Trophoblast cell (in vitro differentiated cells and primary cell): ENCODE measurements around the gene TESMIN.

Experiments
- DNase-seq, 2 donors: peaks; one replicate each; pipeline ENCODE4 v3.0.0-alpha.2; 2016
- H2AFZ ChIP-seq: 2 replicates; pipeline ENCODE4 v1.6.1; 2013; ENCODE audit warnings: low read length, moderate library complexity, mild to moderate bottlenecking; ENCODE audit not compliant: insufficient read depth, poor library complexity
- H2AK5ac ChIP-seq: 2 replicates; pipeline ENCODE4 v1.6.1; 2013; ENCODE audit warnings: mild to moderate bottlenecking, low read length
- H2BK120ac ChIP-seq: 2 replicates; pipeline ENCODE4 v1.6.1; 2013; ENCODE audit warnings: low read length, mild to moderate bottlenecking, moderate library complexity; ENCODE audit not compliant: insufficient read depth, poor library complexity
- H2BK12ac ChIP-seq: 2 replicates; pipeline ENCODE4 v1.6.1; 2013; ENCODE audit warnings: mild to moderate bottlenecking, low read length, moderate library complexity
- H2BK5ac ChIP-seq: 2 replicates; pipeline ENCODE4 v1.6.1; 2013; ENCODE audit warnings: low read length, low read depth, moderate library complexity, mild to moderate bottlenecking; ENCODE audit not compliant: poor library complexity
- H3K14ac ChIP-seq: 2 replicates; pipeline ENCODE4 v1.6.1; 2013; ENCODE audit warnings: mild to moderate bottlenecking, low read length
- H3K18ac ChIP-seq: 2 replicates; pipeline ENCODE4 v1.6.1; 2013; ENCODE audit warnings: mild to moderate bottlenecking, low read length
- H3K23ac ChIP-seq: 2 replicates; pipeline ENCODE4 v1.6.1; 2013; ENCODE audit warnings: low read length
- H3K27ac ChIP-seq: 2 replicates; pipeline ENCODE4 v1.5.1; 2013; ENCODE audit warnings: low read depth, mild to moderate bottlenecking, inconsistent platforms, low read length, moderate library complexity
- H3K27me3 ChIP-seq: 2 replicates; pipeline ENCODE4 v1.6.1; 2013; ENCODE audit warnings: inconsistent platforms, mild to moderate bottlenecking, low read length, moderate library complexity; ENCODE audit not compliant: insufficient read depth
- H3K36me3 ChIP-seq, 2 experiments: 1 replicate in 1 of 2; 2 replicates in 1 of 2; pipeline ENCODE4 v1.6.1; 2013; ENCODE audit warnings: low read length in 2 of 2, mild to moderate bottlenecking in 2 of 2, moderate library complexity in 1 of 2; ENCODE audit not compliant: insufficient read depth in 2 of 2, control insufficient read depth in 1 of 2
- H3K4ac ChIP-seq: 2 replicates; pipeline ENCODE4 v1.6.1; 2013; ENCODE audit warnings: low read depth, mild to moderate bottlenecking, low read length, moderate library complexity
- H3K4me1 ChIP-seq, 2 experiments: 1 replicate in 1 of 2; 2 replicates in 1 of 2; pipeline ENCODE4 v1.6.1; 2013; ENCODE audit warnings: low read length in 2 of 2, mild to moderate bottlenecking in 2 of 2, moderate library complexity in 1 of 2; ENCODE audit not compliant: insufficient read depth in 2 of 2, control insufficient read depth in 1 of 2
- H3K4me2 ChIP-seq: 2 replicates; pipeline ENCODE4 v1.6.1; 2013; ENCODE audit warnings: inconsistent platforms, mild to moderate bottlenecking, low read length, moderate library complexity
- H3K4me3 ChIP-seq: 2 replicates; pipeline ENCODE4 v1.5.1; 2013; ENCODE audit warnings: mild to moderate bottlenecking, low read depth, low read length, inconsistent platforms
- H3K79me1 ChIP-seq: one replicate; pipeline ENCODE4 v1.6.1; 2013; ENCODE audit warnings: low read length
- H3K79me2 ChIP-seq: 2 replicates; pipeline ENCODE4 v1.6.1; 2013; ENCODE audit warnings: low read length, mild to moderate bottlenecking; ENCODE audit not compliant: control insufficient read depth, insufficient read depth, poor library complexity
- H3K9ac ChIP-seq: 2 replicates; pipeline ENCODE4 v1.6.1; 2013; ENCODE audit warnings: mild to moderate bottlenecking, low read length
- H3K9me3 ChIP-seq: 2 replicates; pipeline ENCODE4 v1.6.1; 2013; ENCODE audit warnings: low read depth, mild to moderate bottlenecking, control low read depth, inconsistent platforms, low read length; ENCODE audit not compliant: insufficient read depth
- H4K12ac ChIP-seq: 2 replicates; pipeline ENCODE4 v1.6.1; 2013; ENCODE audit warnings: low read depth, mild to moderate bottlenecking, low read length, moderate library complexity
- H4K8ac ChIP-seq: 2 replicates; pipeline ENCODE4 v1.6.1; 2013; ENCODE audit warnings: low read depth, mild to moderate bottlenecking, low read length, moderate library complexity
- H4K91ac ChIP-seq: one replicate; pipeline ENCODE4 v1.6.1; 2013; ENCODE audit warnings: low read depth, mild to moderate bottlenecking, low read length, moderate library complexity
- WGBS: extraction: QIAGEN DNeasy Blood & Tissue Kit; methylation state at CpG from one replicate; pipeline ENCODE4 v1.1.7; 2013; ENCODE audit warnings: missing lambda C conversion rate; ENCODE audit not compliant: insufficient read length, insufficient coverage; ENCODE audit errors: extremely low coverage; 5-methylcytosine and 5-hydroxymethylcytosine counted together

The TESMIN gene

DNA sequence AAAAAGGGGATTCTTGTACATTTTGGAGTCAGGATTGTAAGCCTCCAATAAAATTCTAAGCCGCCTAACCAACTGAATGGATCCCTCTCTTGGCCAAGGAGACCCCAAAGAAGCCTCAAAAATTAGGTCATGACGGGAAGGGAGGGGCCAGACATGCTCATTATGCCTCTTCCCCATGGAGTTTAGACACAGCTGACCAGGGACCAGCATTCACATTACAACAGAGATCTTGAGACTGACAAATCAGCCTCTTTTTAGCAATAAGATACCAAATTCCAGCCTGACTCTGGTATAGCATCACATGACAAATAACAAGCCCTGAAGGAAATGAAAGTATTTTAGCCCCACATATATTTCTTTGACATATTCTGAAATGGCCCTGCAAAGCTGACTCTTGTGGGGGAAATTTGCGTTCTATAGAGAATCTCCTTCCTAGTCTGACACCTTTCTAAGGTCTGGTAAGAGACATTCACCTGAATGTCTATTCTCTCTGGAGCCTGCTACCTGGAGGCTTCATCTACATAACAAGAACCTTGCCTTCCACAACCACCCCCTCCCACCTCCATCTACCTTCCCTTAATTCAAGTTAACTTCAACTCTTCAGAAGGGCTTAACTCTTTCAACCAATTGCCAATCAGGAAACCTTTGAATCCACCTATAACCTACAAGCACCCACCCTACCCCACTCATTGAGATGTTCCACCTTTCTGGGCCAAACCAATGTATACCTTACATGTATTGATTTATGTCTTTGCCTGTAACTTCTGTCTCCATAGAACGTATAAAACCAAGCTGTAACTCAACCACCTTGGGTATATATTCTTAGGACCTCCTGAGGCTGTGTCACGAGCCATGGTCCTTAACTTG lies 56.7 kb downstream of the TESMIN start:
- no peak for DNase-seq
- WGBS, result no CpG with 5 or more reads among the region's 5 CpGs

DNA sequence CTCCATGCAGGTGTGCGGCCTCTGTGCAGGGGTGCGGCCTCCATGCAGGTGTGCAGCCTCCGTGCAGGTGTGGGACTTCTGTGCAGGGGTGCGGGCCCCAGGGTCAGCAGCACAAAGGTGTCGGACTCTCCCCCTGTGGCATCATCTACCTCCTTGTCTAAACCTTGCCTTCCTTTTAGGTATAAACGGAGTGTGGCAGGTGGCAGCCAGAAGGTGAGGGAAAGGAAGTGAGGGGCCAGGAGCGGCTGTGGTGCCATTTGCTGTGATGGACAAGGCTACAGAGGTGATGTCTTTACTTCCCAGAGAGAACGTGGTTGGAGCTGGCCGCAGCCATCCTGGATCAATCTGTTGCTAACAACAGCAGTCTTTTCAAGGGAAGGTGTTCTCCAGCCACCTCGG lies 57.8 kb downstream of the TESMIN start:
- Histone ChIP-seq H3K27me3 (no peaks in the 10 kb centered on the region), H3K27ac (no peak overlapping the region), H2AK5ac (no peak overlapping the region), H4K8ac (no peak overlapping the region), H3K9ac (no peak overlapping the region), H2BK120ac (no peak overlapping the region), H3K23ac (no peak overlapping the region), H3K4ac (no peak overlapping the region), H2BK12ac (no peak overlapping the region), H4K91ac (no peak overlapping the region), H3K14ac (no peak overlapping the region), H3K4me2 (no peak overlapping the region), H3K79me1 (no peaks in the 10 kb centered on the region), H3K4me3 (no peak overlapping the region), H4K12ac (no peak overlapping the region), H3K79me2 (no peaks in the 10 kb centered on the region), H3K4me1 (no peaks in the 10 kb centered on the region), H2BK5ac (no peak overlapping the region), H3K18ac (no peak overlapping the region), H3K36me3 (no peaks in the 10 kb centered on the region), H3K9me3 (no peaks in the 10 kb centered on the region), H2AFZ (no peak overlapping the region)
- DNase-seq, result no peak
- no CpG with 5 or more reads among the region's 10 CpGs for WGBS

More for the DNA sequence above, 56.7 kb downstream of the TESMIN start:
- H2BK120ac ChIP-seq, result no peak overlapping the region
- H2BK12ac ChIP-seq, result no peak overlapping the region
- H3K36me3 ChIP-seq, result no peaks in the 10 kb centered on the region
- no peak overlapping the region for H4K8ac ChIP-seq
- H3K4ac ChIP-seq, result no peak overlapping the region
- H4K91ac ChIP-seq, result no peak overlapping the region
- no peaks in the 10 kb centered on the region for H3K79me1 ChIP-seq
- no peak overlapping the region for H3K23ac ChIP-seq
- no peaks in the 10 kb centered on the region for H3K4me1 ChIP-seq
- no peak overlapping the region for H3K9ac ChIP-seq
- no peak overlapping the region for H3K18ac ChIP-seq
- no peak overlapping the region for H2AFZ ChIP-seq
- no peak overlapping the region for H2BK5ac ChIP-seq
- H3K14ac ChIP-seq, result no peak overlapping the region
- H3K4me2 ChIP-seq, result no peak overlapping the region
- no peak overlapping the region for H2AK5ac ChIP-seq
- no peak overlapping the region for H4K12ac ChIP-seq
- no peak overlapping the region for H3K27ac ChIP-seq
- H3K27me3 ChIP-seq, result no peaks in the 10 kb centered on the region
- H3K79me2 ChIP-seq, result no peaks in the 10 kb centered on the region
- no peak overlapping the region for H3K4me3 ChIP-seq
- H3K9me3 ChIP-seq, result no peaks in the 10 kb centered on the region

DNA sequence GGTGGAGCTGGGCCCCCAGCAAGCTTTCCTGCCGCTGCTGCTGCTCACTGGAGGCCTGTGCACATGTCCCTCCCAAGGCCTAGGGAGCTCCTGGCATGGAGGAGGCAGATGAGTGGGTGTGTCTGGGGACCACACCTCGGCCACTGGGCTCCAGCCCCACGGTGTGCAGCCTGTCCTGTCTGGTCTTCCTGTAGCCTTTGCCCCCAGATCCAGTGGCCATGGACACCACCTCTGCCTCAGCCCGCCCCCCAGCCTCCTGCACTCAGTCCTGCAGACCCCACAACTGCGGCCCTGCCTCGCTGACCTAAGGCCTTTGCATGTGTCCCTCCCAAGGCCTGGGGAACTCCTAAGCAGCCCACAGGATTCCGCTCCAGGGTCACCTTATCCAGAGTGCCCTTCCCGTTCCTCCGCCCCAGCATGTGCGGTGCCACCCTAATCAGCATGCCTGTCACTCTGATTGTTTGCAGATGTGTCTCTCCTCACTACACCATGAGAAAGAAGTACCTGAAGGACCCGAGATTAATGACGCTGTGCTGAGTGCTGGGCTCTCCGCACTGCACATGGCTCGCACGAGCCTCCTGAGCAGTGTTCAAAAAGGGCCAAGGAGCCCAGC lies 58.3 kb downstream of the TESMIN start:
- WGBS, result no CpG with 5 or more reads among the region's 15 CpGs

DNA sequence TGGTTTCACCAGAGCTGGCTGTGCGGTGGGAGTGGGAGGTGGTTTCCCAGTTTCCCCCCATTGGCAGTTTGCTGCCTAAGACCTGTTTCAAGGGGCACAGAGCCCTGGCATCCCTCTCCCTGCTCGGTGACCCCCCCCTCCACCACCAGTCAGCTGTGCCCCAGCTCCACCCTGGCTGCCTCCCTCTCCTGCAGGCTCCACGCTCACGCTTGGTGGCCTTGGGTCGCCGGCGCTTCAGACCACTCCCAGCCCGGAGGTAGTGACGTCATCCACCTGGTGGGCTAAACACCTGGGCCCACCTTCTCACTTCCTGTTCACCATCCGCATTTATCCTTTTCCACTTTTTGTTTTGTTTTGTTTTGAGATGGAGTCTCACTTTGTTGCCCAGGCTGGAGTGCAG lies 59.2 kb downstream of the TESMIN start:
- H2BK12ac ChIP-seq, result no peak overlapping the region
- H3K9me3 ChIP-seq, result no peaks in the 10 kb centered on the region
- H2AFZ ChIP-seq, result no peak overlapping the region
- H4K91ac ChIP-seq, result no peak overlapping the region
- H3K27ac ChIP-seq, result no peak overlapping the region
- H3K9ac ChIP-seq, result no peak overlapping the region
- no peaks in the 10 kb centered on the region for H3K36me3 ChIP-seq
- H2BK5ac ChIP-seq, result no peak overlapping the region
- no peaks in the 10 kb centered on the region for H3K4me1 ChIP-seq
- H3K79me1 ChIP-seq, result no peaks in the 10 kb centered on the region
- H4K12ac ChIP-seq, result no peak overlapping the region
- H3K23ac ChIP-seq, result no peak overlapping the region
- no peak overlapping the region for H3K18ac ChIP-seq
- H2BK120ac ChIP-seq, result no peak overlapping the region
- no peaks in the 10 kb centered on the region for H3K79me2 ChIP-seq
- H3K4me2 ChIP-seq, result no peak overlapping the region
- no peak overlapping the region for H2AK5ac ChIP-seq
- no peaks in the 10 kb centered on the region for H3K27me3 ChIP-seq
- no peak overlapping the region for H3K4ac ChIP-seq
- no peak for DNase-seq
- no peak overlapping the region for H3K4me3 ChIP-seq
- no peak overlapping the region for H4K8ac ChIP-seq
- no peak overlapping the region for H3K14ac ChIP-seq
- no CpG with 5 or more reads among the region's 10 CpGs for WGBS

More for the DNA sequence above, 58.3 kb downstream of the TESMIN start:
- no peak overlapping the region for H3K4me2 ChIP-seq
- H3K14ac ChIP-seq, result no peak overlapping the region
- H2BK5ac ChIP-seq, result no peak overlapping the region
- no peak overlapping the region for H2BK120ac ChIP-seq
- no peaks in the 10 kb centered on the region for H3K79me2 ChIP-seq
- H3K4ac ChIP-seq, result no peak overlapping the region
- no peak overlapping the region for H2AFZ ChIP-seq
- H4K8ac ChIP-seq, result no peak overlapping the region
- no peak for DNase-seq
- no peaks in the 10 kb centered on the region for H3K9me3 ChIP-seq
- H3K23ac ChIP-seq, result no peak overlapping the region
- no peak overlapping the region for H3K9ac ChIP-seq
- no peaks in the 10 kb centered on the region for H3K27me3 ChIP-seq
- no peak overlapping the region for H4K91ac ChIP-seq
- H3K4me1 ChIP-seq, result no peaks in the 10 kb centered on the region
- H3K27ac ChIP-seq, result no peak overlapping the region
- no peak overlapping the region for H3K18ac ChIP-seq
- H2BK12ac ChIP-seq, result no peak overlapping the region
- H3K79me1 ChIP-seq, result no peaks in the 10 kb centered on the region
- no peaks in the 10 kb centered on the region for H3K36me3 ChIP-seq
- no peak overlapping the region for H2AK5ac ChIP-seq
- no peak overlapping the region for H4K12ac ChIP-seq
- H3K4me3 ChIP-seq, result no peak overlapping the region
